B cell (primary cell): ENCODE measurements around the gene FBH1.

Experiments
- CTCF ChIP-seq: fragments of 200-600 bp; IDR thresholded peaks from one replicate; pipeline ENCODE4 v1.8.0; 2022; ENCODE audit warnings: antibody characterized with exemption, mild to moderate bottlenecking
- EZH2 ChIP-seq: IDR thresholded peaks from 2 replicates; pipeline ENCODE4 v1.6.1; 2012; ENCODE audit warnings: borderline replicate concordance, low read depth, mild to moderate bottlenecking, moderate library complexity, low read length; ENCODE audit not compliant: insufficient read depth, poor library complexity, severe bottlenecking

DNA sequence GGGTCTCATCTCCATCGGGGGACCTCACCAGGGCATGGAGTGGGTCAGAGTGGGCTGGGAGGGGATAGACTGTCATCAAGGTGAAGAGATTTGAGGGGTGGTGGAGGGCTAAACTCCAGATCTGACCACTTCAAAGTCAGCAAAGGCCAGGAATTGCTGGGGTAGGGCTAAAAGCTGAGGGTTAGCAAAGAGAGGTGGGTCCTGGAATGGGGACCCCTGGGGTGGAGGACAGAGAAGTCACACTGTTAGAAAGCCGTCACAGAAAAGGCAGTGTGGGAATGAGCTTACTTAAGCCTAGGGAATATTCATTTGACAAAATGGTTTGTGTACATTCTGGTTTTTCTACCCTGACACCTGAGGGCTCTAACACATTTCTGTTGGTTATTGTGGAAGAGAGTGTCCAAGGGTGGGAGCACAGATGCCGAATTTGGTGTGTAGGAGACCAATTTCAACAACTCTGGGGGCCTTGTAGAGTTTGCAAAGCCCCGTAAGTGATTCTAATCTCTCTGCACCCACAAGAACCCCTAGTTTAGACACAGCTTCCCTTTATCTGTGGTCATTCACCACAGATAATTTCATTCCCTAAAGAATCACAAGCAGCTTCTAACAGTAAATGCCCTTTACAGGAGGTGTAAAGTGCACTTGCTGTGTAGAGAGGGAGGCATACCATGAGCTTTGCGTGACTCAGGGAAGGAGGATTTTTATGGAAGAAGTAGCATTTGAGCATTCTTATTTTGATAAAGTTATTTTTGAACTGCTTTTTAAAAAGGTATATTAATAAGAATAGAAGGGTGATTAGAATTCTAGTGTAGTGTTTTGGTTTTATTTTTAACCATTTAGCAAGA, 6.4 kb downstream of the FBH1 start:
- TF ChIP-seq CTCF (no peak), EZH2 (no peak)
